SK-N-SH treated with all-trans-retinoic acid at 6 μM for 48 hours (cell line): ENCODE data around the gene EEFSEC.

Source experiments
- ATAC-seq: fragments of 200-7000 bp; cut with Tn5 transposase; 3 replicates; pipeline ENCODE4 v1.9.1; 2020; ENCODE audit warnings: mild to moderate bottlenecking, moderate library complexity
- ARNTL ChIP-seq: fragments of 450-650 bp; formaldehyde crosslinking; IDR thresholded peaks from 2 replicates; pipeline ENCODE4 v1.5.0; 2020; ENCODE audit warnings: low read depth, mild to moderate bottlenecking, moderate library complexity, borderline replicate concordance
- BACH2 ChIP-seq: fragments of 250-450 bp; sonication (Bioruptor Pico); IDR thresholded peaks from 2 replicates; pipeline ENCODE4 v1.9.0; 2021; ENCODE audit warnings: mild to moderate bottlenecking, borderline replicate concordance
- CSDC2 ChIP-seq: fragments of 250-450 bp; sonication (Bioruptor Pico); IDR thresholded peaks from 2 replicates; pipeline ENCODE4 v1.5.0; 2020; ENCODE audit warnings: mild to moderate bottlenecking, moderate library complexity
- ESRRG ChIP-seq: fragments of 250-450 bp; sonication (Bioruptor Pico); IDR thresholded peaks from 2 replicates; pipeline ENCODE4 v1.6.1; 2021; ENCODE audit warnings: mild to moderate bottlenecking
- GLIS3 ChIP-seq: fragments of 250-450 bp; sonication (Bioruptor Pico); IDR thresholded peaks from 2 replicates; pipeline ENCODE4 v1.5.0; 2020; ENCODE audit warnings: mild to moderate bottlenecking, moderate library complexity
- ISL1 ChIP-seq: fragments of 250-450 bp; sonication (Bioruptor Pico); IDR thresholded peaks from 2 replicates; pipeline ENCODE4 v2.1.2; 2022; ENCODE audit warnings: mild to moderate bottlenecking, moderate library complexity
- OSR1 ChIP-seq: fragments of 250-450 bp; sonication (Bioruptor Pico); IDR thresholded peaks from 2 replicates; pipeline ENCODE4 v1.8.0; 2022; ENCODE audit warnings: moderate library complexity, mild to moderate bottlenecking, inconsistent platforms
- PPARA ChIP-seq: fragments of 250-450 bp; sonication (Bioruptor Pico); IDR thresholded peaks from 2 replicates; pipeline ENCODE4 v1.5.0; 2020; ENCODE audit warnings: mild to moderate bottlenecking, borderline replicate concordance
- RARB ChIP-seq: fragments of 250-450 bp; sonication (Bioruptor Pico); IDR thresholded peaks from 2 replicates; pipeline ENCODE4 v1.8.0; 2021; ENCODE audit warnings: mild to moderate bottlenecking, moderate library complexity
- TCF4 ChIP-seq: fragments of 250-450 bp; sonication (Bioruptor Pico); IDR thresholded peaks from 2 replicates; pipeline ENCODE4 v1.8.0; 2021; ENCODE audit warnings: mild to moderate bottlenecking, moderate library complexity, borderline replicate concordance
- ZC3H10 ChIP-seq: fragments of 250-450 bp; sonication (Bioruptor Pico); IDR thresholded peaks from 2 replicates; pipeline ENCODE4 v1.5.1; 2021; ENCODE audit warnings: mild to moderate bottlenecking, moderate library complexity
- ZFP3 ChIP-seq: fragments of 250-450 bp; sonication (Bioruptor Pico); IDR thresholded peaks from 2 replicates; pipeline ENCODE4 v1.5.0; 2020; ENCODE audit warnings: mild to moderate bottlenecking, moderate library complexity
- ZFP30 ChIP-seq: fragments of 450-650 bp; formaldehyde crosslinking; IDR thresholded peaks from 2 replicates; pipeline ENCODE4 v1.5.0; 2022; ENCODE audit warnings: mild to moderate bottlenecking, moderate library complexity
- ZNF565 ChIP-seq: fragments of 450-650 bp; formaldehyde crosslinking; conservative IDR thresholded peaks from 2 replicates; pipeline ENCODE4 v1.5.0; 2020; ENCODE audit warnings: low read depth, mild to moderate bottlenecking, moderate library complexity
- TF ChIP-seq, protein P1 (sequence below): fragments of 250-450 bp; sonication (Bioruptor Pico); IDR thresholded peaks from 2 replicates; pipeline ENCODE4 v1.5.1; 2020; ENCODE audit warnings: low read depth, mild to moderate bottlenecking, moderate library complexity
- TF ChIP-seq, protein P2 (sequence below): fragments of 250-450 bp; sonication (Bioruptor Pico); IDR thresholded peaks from 2 replicates; pipeline ENCODE4 v1.5.0; 2020; ENCODE audit warnings: mild to moderate bottlenecking, moderate library complexity
- TF ChIP-seq, protein P3 (sequence below): fragments of 250-450 bp; sonication (Bioruptor Pico); IDR thresholded peaks from 2 replicates; pipeline ENCODE4 v1.8.0; 2020; ENCODE audit warnings: mild to moderate bottlenecking, moderate library complexity, borderline replicate concordance

Gene EEFSEC

GRCh38 chr3:128338536-128339330 is 185.5 kb downstream of the EEFSEC start (continued):
- TF ChIP-seq, protein P1, sequence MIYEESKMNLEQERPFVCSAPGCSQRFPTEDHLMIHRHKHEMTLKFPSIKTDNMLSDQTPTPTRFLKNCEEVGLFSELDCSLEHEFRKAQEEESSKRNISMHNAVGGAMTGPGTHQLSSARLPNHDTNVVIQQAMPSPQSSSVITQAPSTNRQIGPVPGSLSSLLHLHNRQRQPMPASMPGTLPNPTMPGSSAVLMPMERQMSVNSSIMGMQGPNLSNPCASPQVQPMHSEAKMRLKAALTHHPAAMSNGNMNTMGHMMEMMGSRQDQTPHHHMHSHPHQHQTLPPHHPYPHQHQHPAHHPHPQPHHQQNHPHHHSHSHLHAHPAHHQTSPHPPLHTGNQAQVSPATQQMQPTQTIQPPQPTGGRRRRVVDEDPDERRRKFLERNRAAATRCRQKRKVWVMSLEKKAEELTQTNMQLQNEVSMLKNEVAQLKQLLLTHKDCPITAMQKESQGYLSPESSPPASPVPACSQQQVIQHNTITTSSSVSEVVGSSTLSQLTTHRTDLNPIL = no peak
- TF ChIP-seq, protein P2, sequence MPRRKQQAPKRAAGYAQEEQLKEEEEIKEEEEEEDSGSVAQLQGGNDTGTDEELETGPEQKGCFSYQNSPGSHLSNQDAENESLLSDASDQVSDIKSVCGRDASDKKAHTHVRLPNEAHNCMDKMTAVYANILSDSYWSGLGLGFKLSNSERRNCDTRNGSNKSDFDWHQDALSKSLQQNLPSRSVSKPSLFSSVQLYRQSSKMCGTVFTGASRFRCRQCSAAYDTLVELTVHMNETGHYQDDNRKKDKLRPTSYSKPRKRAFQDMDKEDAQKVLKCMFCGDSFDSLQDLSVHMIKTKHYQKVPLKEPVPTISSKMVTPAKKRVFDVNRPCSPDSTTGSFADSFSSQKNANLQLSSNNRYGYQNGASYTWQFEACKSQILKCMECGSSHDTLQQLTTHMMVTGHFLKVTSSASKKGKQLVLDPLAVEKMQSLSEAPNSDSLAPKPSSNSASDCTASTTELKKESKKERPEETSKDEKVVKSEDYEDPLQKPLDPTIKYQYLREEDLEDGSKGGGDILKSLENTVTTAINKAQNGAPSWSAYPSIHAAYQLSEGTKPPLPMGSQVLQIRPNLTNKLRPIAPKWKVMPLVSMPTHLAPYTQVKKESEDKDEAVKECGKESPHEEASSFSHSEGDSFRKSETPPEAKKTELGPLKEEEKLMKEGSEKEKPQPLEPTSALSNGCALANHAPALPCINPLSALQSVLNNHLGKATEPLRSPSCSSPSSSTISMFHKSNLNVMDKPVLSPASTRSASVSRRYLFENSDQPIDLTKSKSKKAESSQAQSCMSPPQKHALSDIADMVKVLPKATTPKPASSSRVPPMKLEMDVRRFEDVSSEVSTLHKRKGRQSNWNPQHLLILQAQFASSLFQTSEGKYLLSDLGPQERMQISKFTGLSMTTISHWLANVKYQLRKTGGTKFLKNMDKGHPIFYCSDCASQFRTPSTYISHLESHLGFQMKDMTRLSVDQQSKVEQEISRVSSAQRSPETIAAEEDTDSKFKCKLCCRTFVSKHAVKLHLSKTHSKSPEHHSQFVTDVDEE (CRISPR knock-in tag) = no peak
- TF ChIP-seq CSDC2 (CRISPR knock-in tag) = no peak

GRCh38 chr3:128339491-128340012 is 186.3 kb downstream of the EEFSEC start:
- no peak for TF ChIP-seq BACH2 (CRISPR knock-in tag)
- TF ChIP-seq OSR1 = no peak
- TF ChIP-seq, all 23 proteins: peak for 0
- no peak for ATAC-seq

DNA sequence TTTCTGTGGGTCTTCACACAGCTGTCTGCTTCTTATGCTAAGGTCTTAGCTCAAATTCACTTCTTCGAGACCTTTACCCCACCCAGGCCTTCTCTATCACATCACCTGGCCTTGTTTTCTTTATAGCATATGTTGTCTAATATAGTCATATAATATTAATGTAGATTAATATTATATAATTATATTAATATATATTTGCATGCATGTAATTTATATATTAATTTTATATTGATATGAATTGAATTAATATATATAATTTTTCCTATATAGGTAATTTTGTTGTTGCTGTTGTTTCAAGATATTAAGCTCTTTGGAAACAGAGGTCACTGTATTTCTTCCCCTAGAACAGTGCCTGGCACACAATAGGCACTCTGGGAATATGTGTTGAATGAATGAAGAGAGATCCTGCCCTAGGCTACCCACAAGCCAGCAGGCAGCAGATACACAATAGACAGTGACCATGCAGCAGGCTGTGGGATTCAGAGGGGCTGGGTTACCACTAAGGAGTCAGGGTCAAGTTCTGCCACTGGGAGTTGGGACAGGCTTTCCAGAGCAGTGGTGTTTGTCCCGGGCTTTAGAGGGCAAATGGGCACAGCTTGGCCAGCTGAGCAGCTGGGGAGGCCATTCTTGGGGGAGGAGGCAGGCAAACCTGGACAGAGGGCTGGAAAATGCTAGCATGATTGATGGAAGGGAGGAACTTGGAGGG is 187.1 kb downstream of the EEFSEC start:
- ATAC-seq = no peak
- TF ChIP-seq ARNTL (no peak), BACH2 (CRISPR knock-in tag) (no peak), ZFP3 (CRISPR knock-in tag) (no peak), ZC3H10 (CRISPR knock-in tag) (no peak), RARB (CRISPR knock-in tag) (no peak), CSDC2 (CRISPR knock-in tag) (no peak), ZFP30 (CRISPR knock-in tag) (no peak), GLIS3 (no peak), OSR1 (no peak), TCF4 (CRISPR knock-in tag) (no peak), PPARA (no peak), ZNF565 (CRISPR knock-in tag) (no peak), ISL1 (CRISPR knock-in tag) (no peak), ESRRG (CRISPR knock-in tag) (no peak)
- TF ChIP-seq, protein P3, sequence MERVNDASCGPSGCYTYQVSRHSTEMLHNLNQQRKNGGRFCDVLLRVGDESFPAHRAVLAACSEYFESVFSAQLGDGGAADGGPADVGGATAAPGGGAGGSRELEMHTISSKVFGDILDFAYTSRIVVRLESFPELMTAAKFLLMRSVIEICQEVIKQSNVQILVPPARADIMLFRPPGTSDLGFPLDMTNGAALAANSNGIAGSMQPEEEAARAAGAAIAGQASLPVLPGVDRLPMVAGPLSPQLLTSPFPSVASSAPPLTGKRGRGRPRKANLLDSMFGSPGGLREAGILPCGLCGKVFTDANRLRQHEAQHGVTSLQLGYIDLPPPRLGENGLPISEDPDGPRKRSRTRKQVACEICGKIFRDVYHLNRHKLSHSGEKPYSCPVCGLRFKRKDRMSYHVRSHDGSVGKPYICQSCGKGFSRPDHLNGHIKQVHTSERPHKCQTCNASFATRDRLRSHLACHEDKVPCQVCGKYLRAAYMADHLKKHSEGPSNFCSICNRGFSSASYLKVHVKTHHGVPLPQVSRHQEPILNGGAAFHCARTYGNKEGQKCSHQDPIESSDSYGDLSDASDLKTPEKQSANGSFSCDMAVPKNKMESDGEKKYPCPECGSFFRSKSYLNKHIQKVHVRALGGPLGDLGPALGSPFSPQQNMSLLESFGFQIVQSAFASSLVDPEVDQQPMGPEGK = no peak
- TF ChIP-seq, protein P1 = no peak
- TF ChIP-seq, protein P2 (CRISPR knock-in tag) = no peak
